Hematopoietic multipotent progenitor cell (in vitro differentiated cells): ENCODE data around the gene GLT6D1. TPM values are rescaled to one million over a fixed set of nuclear protein-coding genes. Genes with fewer than 3 reads are reported as not detected.

Experiments
- total RNA-seq: library from RNA; depleted of rRNA; stranded (reverse); fragments of >200 nt; gene quantifications from one replicate; pipeline ENCODE4 v1.2.3, GENCODE V29; 2012

The GLT6D1 gene
- total RNA-seq, 1 donor = not detected

Other genes with a start within 250 kb of the GLT6D1 start
- gene PPP1R26, start 159.8 kb downstream of the GLT6D1 start, total RNA-seq = 21.3 TPM
- gene MRPS2, start 138.9 kb downstream of the GLT6D1 start, total RNA-seq = 110 TPM
- not detected for gene LCN1, start 118.1 kb downstream of the GLT6D1 start, total RNA-seq
- gene OBP2A, start 93.4 kb downstream of the GLT6D1 start, total RNA-seq = not detected
- not detected for gene PAEP, start 77.8 kb downstream of the GLT6D1 start, total RNA-seq
- not detected for gene LCN9, start 23.8 kb upstream of the GLT6D1 start, total RNA-seq
- gene SOHLH1, start 59.9 kb upstream of the GLT6D1 start, total RNA-seq = not detected
- gene KCNT1, start 62.6 kb upstream of the GLT6D1 start, total RNA-seq = under 0.01 TPM